Measurements from ENCODE around the gene CD3D.

Gene CD3D

GRCh38 chr11:118342503-118343161 lies at the start of gene CD3D:
Gene CD3D (minus strand): TSS chr11:118342705. CDS start chr11:118342607, 98 bp downstream.
- no peak for DNase-seq (ENCODE audit: extremely low read depth, insufficient read length)
- Histone ChIP-seq H3K27me3 (replicated peaks; ENCODE audit: control insufficient read depth, insufficient read depth, low read length) (no peaks in the 10 kb centered on the region; the same call in 1 of the 2 replicates), H3K4me3 (replicated peaks; ENCODE audit: low read depth, low read length) (no peak within 1 kb of the TSS), H3K36me3 (ENCODE audit: control insufficient read depth, insufficient read depth, low read length) (no peaks in the 10 kb centered on the region)
- TF ChIP-seq CTCF (IDR thresholded peaks at IDR 0.05; ENCODE audit: insufficient read depth, low read length, poor library complexity, severe bottlenecking): no peak

GRCh38 chr11:118383657-118384056 lies 41.2 kb upstream of the CD3D start:
- Histone ChIP-seq H3K4me3 (replicated peaks; ENCODE audit: low read depth, low read length) (no peak overlapping the region), H3K36me3 (ENCODE audit: control insufficient read depth, insufficient read depth, low read length) (peaks cover 20% of the 10 kb centered on the region), H3K27me3 (replicated peaks; ENCODE audit: control insufficient read depth, insufficient read depth, low read length) (no peaks in the 10 kb centered on the region)
- TF ChIP-seq CTCF (IDR thresholded peaks at IDR 0.05; ENCODE audit: insufficient read depth, low read length, poor library complexity, severe bottlenecking): no peak
- no peak for DNase-seq (ENCODE audit: extremely low read depth, insufficient read length)

- Histone ChIP-seq H3K27me3 (replicated peaks; ENCODE audit: control insufficient read depth, insufficient read depth, low read length) (no peaks in the 10 kb centered on the region), H3K36me3 (ENCODE audit: control insufficient read depth, insufficient read depth, low read length) (peaks cover 20% of the 10 kb centered on the region), H3K4me3 (replicated peaks; ENCODE audit: low read depth, low read length) (no peak overlapping the region)
- DNase-seq (ENCODE audit: extremely low read depth, insufficient read length): no peak
- no peak for TF ChIP-seq CTCF (IDR thresholded peaks at IDR 0.05; ENCODE audit: insufficient read depth, low read length, poor library complexity, severe bottlenecking)
Measured at GRCh38 chr11:118382954-118383353, 40.4 kb upstream of the CD3D start.

GRCh38 chr11:118380571-118380970 lies 38.1 kb upstream of the CD3D start:
- H3K36me3 ChIP-seq (ENCODE audit: control insufficient read depth, insufficient read depth, low read length): peaks cover 19% of the 10 kb centered on the region
- no peak overlapping the region for H3K4me3 ChIP-seq (replicated peaks; ENCODE audit: low read depth, low read length)
- H3K27me3 ChIP-seq (replicated peaks; ENCODE audit: control insufficient read depth, insufficient read depth, low read length): no peaks in the 10 kb centered on the region
- no peak for TF ChIP-seq CTCF (IDR thresholded peaks at IDR 0.05; ENCODE audit: insufficient read depth, low read length, poor library complexity, severe bottlenecking)
- DNase-seq (ENCODE audit: extremely low read depth, insufficient read length): no peak

GRCh38 chr11:118379497-118379896 lies 37.0 kb upstream of the CD3D start:
- peaks cover 19% of the 10 kb centered on the region for H3K36me3 ChIP-seq (ENCODE audit: control insufficient read depth, insufficient read depth, low read length)

More at GRCh38 chr11:118379497-118379896, 37.0 kb upstream of the CD3D start:
- H3K27me3 ChIP-seq (replicated peaks; ENCODE audit: control insufficient read depth, insufficient read depth, low read length): no peaks in the 10 kb centered on the region
- H3K4me3 ChIP-seq (replicated peaks; ENCODE audit: low read depth, low read length): no peak overlapping the region
- no peak for TF ChIP-seq CTCF (IDR thresholded peaks at IDR 0.05; ENCODE audit: insufficient read depth, low read length, poor library complexity, severe bottlenecking)
- DNase-seq (ENCODE audit: extremely low read depth, insufficient read length): no peak

Data from GM06990 (cell line).